GM12891 (cell line): ENCODE results near the gene TMEM54.

Experiments used
- PAX5 ChIP-seq: IDR thresholded peaks from 2 replicates; pipeline ENCODE4 v1.6.1; 2011; ENCODE audit warnings: low read length, moderate library complexity, mild to moderate bottlenecking; ENCODE audit not compliant: insufficient read depth, severe bottlenecking
- POLR2A ChIP-seq: IDR thresholded peaks from 2 replicates; pipeline ENCODE4 v1.6.1; 2011; ENCODE audit warnings: low read depth, low read length, control low read depth
- POLR2AphosphoS5 ChIP-seq: IDR thresholded peaks from 2 replicates; pipeline ENCODE4 v1.6.1; 2011; ENCODE audit warnings: low read depth, low read length, control low read depth
- SPI1 ChIP-seq: IDR thresholded peaks from 2 replicates; pipeline ENCODE4 v1.6.1; 2011; ENCODE audit warnings: low read depth, low read length, control low read depth
- TAF1 ChIP-seq: IDR thresholded peaks from 2 replicates; pipeline ENCODE4 v1.6.1; 2011; ENCODE audit warnings: low read depth, low read length, control low read depth

GRCh38 chr1:32931760-32932159, 30.6 kb upstream of the TMEM54 start:
- TF ChIP-seq POLR2A = no peak
- no peak for TF ChIP-seq TAF1
- no peak for TF ChIP-seq POLR2AphosphoS5
- TF ChIP-seq PAX5 = no peak
- TF ChIP-seq SPI1 = no peak
